ENCODE results near the gene FGF5.

The FGF5 gene

DNA sequence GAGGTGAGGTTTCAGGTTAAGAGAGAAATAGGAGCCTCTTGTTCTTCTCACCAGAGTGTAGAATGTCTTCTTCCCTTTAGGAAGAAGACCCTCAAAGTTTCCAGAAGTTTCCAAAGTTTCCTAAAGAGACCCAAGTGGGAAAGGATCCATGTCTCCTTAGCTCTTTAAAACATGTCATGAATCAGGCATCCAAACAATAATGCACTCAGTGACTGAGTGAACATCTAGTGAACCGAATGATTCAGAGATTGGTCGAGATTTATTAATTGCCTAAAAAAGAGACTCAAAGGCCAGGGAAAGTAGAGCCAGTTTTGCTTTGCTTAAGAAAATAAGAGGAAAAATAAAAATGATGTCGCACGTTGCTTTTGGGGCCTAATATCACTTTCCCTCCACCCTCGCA, 29.4 kb downstream of the FGF5 start:
- in situ Hi-C loops (cut with HindIII; ENCODE audit: low sequenced_read_pairs), result no loop called here

DNA sequence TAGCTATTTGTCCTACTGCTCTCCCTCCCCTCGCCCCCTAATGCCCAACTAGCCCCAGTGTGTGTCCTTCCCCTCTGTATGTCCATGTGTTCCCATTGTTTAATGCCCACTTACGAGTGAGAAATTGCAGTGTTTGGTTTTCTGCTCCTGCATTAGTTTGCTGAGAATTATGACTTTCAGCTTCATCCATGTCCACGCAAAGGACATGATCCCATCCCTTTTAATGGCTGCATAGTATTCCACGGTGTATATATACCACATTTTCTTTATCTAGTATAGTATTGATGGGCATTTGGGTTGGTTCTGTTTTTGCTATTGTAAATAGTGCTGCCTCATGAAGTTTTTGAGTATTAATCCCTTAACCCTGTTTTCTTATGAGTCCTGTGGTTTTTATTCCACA, 35.4 kb downstream of the FGF5 start:
- TF ChIP-seq, protein P1, sequence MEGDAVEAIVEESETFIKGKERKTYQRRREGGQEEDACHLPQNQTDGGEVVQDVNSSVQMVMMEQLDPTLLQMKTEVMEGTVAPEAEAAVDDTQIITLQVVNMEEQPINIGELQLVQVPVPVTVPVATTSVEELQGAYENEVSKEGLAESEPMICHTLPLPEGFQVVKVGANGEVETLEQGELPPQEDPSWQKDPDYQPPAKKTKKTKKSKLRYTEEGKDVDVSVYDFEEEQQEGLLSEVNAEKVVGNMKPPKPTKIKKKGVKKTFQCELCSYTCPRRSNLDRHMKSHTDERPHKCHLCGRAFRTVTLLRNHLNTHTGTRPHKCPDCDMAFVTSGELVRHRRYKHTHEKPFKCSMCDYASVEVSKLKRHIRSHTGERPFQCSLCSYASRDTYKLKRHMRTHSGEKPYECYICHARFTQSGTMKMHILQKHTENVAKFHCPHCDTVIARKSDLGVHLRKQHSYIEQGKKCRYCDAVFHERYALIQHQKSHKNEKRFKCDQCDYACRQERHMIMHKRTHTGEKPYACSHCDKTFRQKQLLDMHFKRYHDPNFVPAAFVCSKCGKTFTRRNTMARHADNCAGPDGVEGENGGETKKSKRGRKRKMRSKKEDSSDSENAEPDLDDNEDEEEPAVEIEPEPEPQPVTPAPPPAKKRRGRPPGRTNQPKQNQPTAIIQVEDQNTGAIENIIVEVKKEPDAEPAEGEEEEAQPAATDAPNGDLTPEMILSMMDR (IDR thresholded peaks at IDR 0.05; ENCODE audit: low read depth, low read length), result no peak
- in situ Hi-C loops (cut with HindIII; ENCODE audit: low sequenced_read_pairs), result no loop called here
- DNase-seq (ENCODE audit: low read depth, low spot score), result no peak
- no peak overlapping the region for H3K4me3 ChIP-seq (ENCODE audit: low read depth, low read length)

More for the DNA sequence above, 29.4 kb downstream of the FGF5 start:
- H3K4me3 ChIP-seq (ENCODE audit: low read depth, low read length), result no peak overlapping the region
- no peak for DNase-seq (ENCODE audit: low read depth, low spot score)
- TF ChIP-seq, protein P1 (IDR thresholded peaks at IDR 0.05; ENCODE audit: low read depth, low read length), result no peak

DNA sequence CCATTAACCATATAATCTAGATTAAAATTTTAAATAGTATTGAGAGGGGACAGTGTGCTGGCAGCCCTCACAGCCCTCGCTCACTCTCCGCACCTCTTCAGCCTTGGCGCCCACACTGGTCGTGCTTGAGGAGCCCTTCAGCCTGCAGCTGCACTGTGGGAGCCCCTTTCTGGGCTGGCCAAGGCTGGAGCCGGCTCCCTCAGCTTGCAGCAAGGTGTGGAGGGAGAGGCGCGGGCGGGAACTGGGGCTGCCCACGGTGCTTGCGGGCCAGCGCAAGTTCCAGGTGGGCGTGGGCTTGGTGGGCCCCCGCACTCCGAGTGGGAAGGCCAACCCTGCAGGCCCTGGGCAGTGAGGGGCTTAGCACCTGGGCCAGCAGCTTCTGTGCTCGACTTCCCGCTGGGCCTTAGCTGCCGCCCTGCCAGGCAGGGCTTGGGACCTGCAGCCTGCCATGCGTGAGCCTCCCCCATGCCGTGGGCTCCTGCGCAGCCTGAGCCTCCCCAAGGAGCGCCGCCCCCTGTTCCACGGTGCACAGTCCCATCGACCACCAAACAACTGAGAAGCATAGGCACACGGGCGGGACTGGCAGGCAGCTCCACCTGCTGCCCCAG, 36.3 kb downstream of the FGF5 start:
- DNase-seq (ENCODE audit: low read depth, low spot score), result no peak
- TF ChIP-seq, protein P1 (IDR thresholded peaks at IDR 0.05; ENCODE audit: low read depth, low read length), result no peak
- in situ Hi-C loops (cut with HindIII; ENCODE audit: low sequenced_read_pairs), result no loop called here
- no peak overlapping the region for H3K4me3 ChIP-seq (ENCODE audit: low read depth, low read length)

DNA sequence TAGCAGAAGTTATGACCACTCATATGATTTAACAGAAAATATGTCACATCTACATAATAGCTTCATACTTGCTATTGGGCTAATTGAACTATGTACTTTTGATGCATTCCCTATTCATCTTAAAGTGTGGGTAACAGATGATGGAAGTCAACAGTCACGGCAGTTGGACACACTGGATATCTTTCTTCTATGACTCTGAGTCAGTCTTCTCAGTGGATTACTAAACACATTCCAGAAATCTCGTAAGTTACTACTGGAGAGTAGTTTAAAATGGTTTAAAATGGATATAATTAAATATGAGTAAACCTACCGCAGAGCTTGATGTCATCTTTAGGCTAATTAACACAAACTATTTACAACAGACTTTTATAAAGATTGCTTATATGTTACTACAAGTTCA, 39.0 kb downstream of the FGF5 start:
- H3K4me3 ChIP-seq (ENCODE audit: low read depth, low read length), result no peak overlapping the region
- peak; percentile 45 for DNase-seq (ENCODE audit: low read depth, low spot score)
- TF ChIP-seq, protein P1 (IDR thresholded peaks at IDR 0.05; ENCODE audit: low read depth, low read length), result no peak
- in situ Hi-C loops (cut with HindIII; ENCODE audit: low sequenced_read_pairs), result no loop called here

DNA sequence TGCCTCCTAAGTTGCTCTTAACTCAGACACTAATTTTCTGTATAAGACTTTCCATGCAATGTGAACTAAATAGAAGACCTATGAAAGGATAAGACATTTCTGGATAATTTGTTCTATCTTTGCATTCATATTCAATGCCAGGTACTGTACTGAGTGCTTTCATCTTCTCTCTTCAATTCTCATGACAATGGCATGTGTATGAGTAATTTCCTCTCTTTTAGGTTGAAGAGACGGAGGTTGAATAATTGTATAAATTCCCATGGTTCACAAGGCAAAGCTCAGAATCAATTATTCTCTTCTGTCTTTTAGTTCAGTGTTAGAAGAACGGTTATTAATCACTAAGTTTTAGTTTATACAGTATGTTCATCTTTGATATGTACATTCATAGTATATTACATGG, 39.8 kb downstream of the FGF5 start:
- in situ Hi-C loops (cut with HindIII; ENCODE audit: low sequenced_read_pairs), result no loop called here
- TF ChIP-seq, protein P1 (IDR thresholded peaks at IDR 0.05; ENCODE audit: low read depth, low read length), result no peak
- no peak overlapping the region for H3K4me3 ChIP-seq (ENCODE audit: low read depth, low read length)
- DNase-seq (ENCODE audit: low read depth, low spot score), result peak; percentile 45

DNA sequence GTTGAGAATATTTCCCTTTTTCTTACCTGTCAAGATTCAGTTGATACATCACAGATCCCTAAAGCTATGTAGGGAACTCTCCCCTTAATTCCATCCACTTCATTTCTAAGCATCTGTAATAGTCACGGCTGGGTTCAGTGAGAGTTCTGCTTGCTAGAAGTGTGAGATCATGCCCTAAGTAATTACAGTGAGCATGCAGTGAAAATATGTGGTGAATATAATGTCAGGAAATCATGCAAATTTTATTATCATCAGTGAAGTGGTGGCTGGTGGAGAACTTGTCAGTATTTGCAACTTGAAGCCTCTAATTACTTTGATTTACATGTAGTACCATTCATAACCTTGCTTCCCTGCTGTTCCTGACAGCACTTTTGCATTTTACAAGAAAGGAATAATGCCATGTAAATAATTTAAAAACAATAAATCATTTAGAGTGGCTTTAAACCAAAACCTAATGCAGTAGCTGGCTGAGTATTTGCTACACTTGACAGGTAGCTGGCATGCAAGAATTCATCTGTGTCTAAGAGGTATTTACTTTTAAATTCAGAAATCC, 40.8 kb downstream of the FGF5 start:
- TF ChIP-seq, protein P1 (IDR thresholded peaks at IDR 0.05; ENCODE audit: low read depth, low read length), result no peak
- H3K4me3 ChIP-seq (ENCODE audit: low read depth, low read length), result no peak overlapping the region
- peak; percentile 46 for DNase-seq (ENCODE audit: low read depth, low spot score)
- in situ Hi-C loops (cut with HindIII; ENCODE audit: low sequenced_read_pairs), result no loop called here

Measured in astrocyte of the spinal cord (primary cell).